A673 (cell line): ENCODE results near the gene SIRT2. TPM values are rescaled to one million over a fixed set of nuclear protein-coding genes. Genes with fewer than 3 reads are reported as not detected.

ENCODE experiments used
- BruUV-seq: library from RNA; stranded (reverse); fragments of 400-500 nt; replicated peaks from 2 replicates; lab custom pipeline; 2021; lab: Mats Ljungman, UMichigan
- CTCF ChIA-PET: fragments of 300-600 bp; sonication (Branson Sonifier 250); formaldehyde crosslinking; loops from one replicate; lab custom pipeline; 2022; ENCODE audit warnings: antibody characterized with exemption; lab: Charles Lee
- POLR2A ChIA-PET: fragments of 300-600 bp; sonication (Branson Sonifier 250); formaldehyde crosslinking; loops from one replicate; lab custom pipeline; 2022; ENCODE audit warnings: antibody characterized with exemption; ENCODE audit not compliant: low non-redundant PET; lab: Charles Lee
- DNase-seq: peaks from one replicate; pipeline ENCODE4 v3.0.0-alpha.2; 2015; ENCODE audit warnings: low spot score
- H3K27ac ChIP-seq: fragments of 200-600 bp; sonication (generic); 2 replicates; pipeline ENCODE4 v1.5.1; 2016; ENCODE audit warnings: mixed run types, low read depth, mild to moderate bottlenecking, mixed read lengths, antibody characterized with exemption, low read length; ENCODE audit not compliant: poor library complexity, severe bottlenecking
- H3K27me3 ChIP-seq: fragments of 200-600 bp; sonication (generic); replicated peaks from 2 replicates; pipeline ENCODE4 v1.6.1; 2017; ENCODE audit warnings: mixed run types, low read depth, mild to moderate bottlenecking, mixed read lengths, antibody characterized with exemption, low read length; ENCODE audit not compliant: insufficient read depth, poor library complexity
- H3K36me3 ChIP-seq: fragments of 200-600 bp; sonication (generic); 2 replicates; pipeline ENCODE4 v1.6.1; 2016; ENCODE audit warnings: mixed run types, mild to moderate bottlenecking, mixed read lengths, antibody characterized with exemption, low read length; ENCODE audit not compliant: insufficient read depth, poor library complexity, severe bottlenecking
- H3K4me1 ChIP-seq: fragments of 200-600 bp; sonication (generic); 2 replicates; pipeline ENCODE4 v1.6.1; 2017; ENCODE audit warnings: mixed run types, mild to moderate bottlenecking, mixed read lengths, antibody characterized with exemption, low read length; ENCODE audit not compliant: insufficient read depth, poor library complexity, severe bottlenecking
- H3K4me3 ChIP-seq: fragments of 200-600 bp; sonication (generic); 2 replicates; pipeline ENCODE4 v1.5.1; 2016; ENCODE audit warnings: low read depth, mixed run types, mild to moderate bottlenecking, mixed read lengths, low read length; ENCODE audit not compliant: poor library complexity, severe bottlenecking
- H3K9me3 ChIP-seq: fragments of 200-600 bp; sonication (generic); 2 replicates; pipeline ENCODE4 v1.6.1; 2016; ENCODE audit warnings: mixed run types, low read depth, mild to moderate bottlenecking, mixed read lengths, antibody characterized with exemption, low read length; ENCODE audit not compliant: poor library complexity, severe bottlenecking
- EZH2 ChIP-seq: fragments of 200-600 bp; sonication (generic); IDR thresholded peaks from 2 replicates; pipeline ENCODE4 v1.6.1; 2017; ENCODE audit warnings: borderline replicate concordance, low read depth, mild to moderate bottlenecking, mixed read lengths, antibody characterized with exemption, low read length; ENCODE audit not compliant: poor library complexity, severe bottlenecking
- intact Hi-C: fragments of 100-400 bp; cut with micrococcal nuclease; formaldehyde crosslinking; loops from one replicate; pipeline ENCODE4 v1.10.0; 2022; ENCODE audit not compliant: unreplicated experiment
- total RNA-seq: library from RNA; stranded (reverse); gene quantifications from 2 replicates; pipeline ENCODE4 v1.2.3, GENCODE V29; 2021
- TF ChIP-seq, protein P1 (sequence below): fragments of 300-800, 200-600 bp; sonication (generic); conservative IDR thresholded peaks from 2 replicates; pipeline ENCODE4 v1.5.1; 2017; ENCODE audit warnings: low read depth, mild to moderate bottlenecking, antibody characterized with exemption, low read length, moderate library complexity, mixed read lengths

SIRT2 gene
- total RNA-seq, 1 experiment from 2014 or later: 32.2 TPM

DNA sequence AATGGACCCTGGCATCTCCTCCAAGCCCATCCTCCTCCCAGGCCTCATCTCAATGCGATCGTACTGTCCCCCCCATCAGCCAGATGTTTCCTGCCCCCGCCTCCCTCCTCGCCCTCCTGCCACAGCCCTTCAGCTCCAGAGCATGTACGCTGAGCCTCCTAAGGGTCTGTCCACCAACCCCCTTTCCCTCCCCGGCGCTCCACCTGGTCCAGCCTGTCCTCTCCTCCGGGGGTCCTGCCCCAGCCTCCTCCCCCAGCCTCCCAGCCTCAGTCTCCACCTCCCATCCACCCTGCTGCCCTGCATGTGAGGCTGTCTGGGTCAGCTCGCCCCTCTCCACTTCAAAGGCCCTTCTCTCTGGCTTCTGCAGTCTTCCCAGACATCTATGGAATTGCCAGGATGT is 4.5 kb downstream of the SIRT2 start:
- intact Hi-C loops: no loop called here
- BruUV-seq: no TSS peak
- POLR2A ChIA-PET: no interaction called here
- no peaks in the 10 kb centered on the region for H3K9me3 ChIP-seq
- H3K4me3 ChIP-seq: no peak overlapping the region
- no peak overlapping the region for H3K27ac ChIP-seq
- CTCF ChIA-PET: no interaction called here
- DNase-seq: no peak
- TF ChIP-seq, protein P1, sequence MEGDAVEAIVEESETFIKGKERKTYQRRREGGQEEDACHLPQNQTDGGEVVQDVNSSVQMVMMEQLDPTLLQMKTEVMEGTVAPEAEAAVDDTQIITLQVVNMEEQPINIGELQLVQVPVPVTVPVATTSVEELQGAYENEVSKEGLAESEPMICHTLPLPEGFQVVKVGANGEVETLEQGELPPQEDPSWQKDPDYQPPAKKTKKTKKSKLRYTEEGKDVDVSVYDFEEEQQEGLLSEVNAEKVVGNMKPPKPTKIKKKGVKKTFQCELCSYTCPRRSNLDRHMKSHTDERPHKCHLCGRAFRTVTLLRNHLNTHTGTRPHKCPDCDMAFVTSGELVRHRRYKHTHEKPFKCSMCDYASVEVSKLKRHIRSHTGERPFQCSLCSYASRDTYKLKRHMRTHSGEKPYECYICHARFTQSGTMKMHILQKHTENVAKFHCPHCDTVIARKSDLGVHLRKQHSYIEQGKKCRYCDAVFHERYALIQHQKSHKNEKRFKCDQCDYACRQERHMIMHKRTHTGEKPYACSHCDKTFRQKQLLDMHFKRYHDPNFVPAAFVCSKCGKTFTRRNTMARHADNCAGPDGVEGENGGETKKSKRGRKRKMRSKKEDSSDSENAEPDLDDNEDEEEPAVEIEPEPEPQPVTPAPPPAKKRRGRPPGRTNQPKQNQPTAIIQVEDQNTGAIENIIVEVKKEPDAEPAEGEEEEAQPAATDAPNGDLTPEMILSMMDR: no peak
- TF ChIP-seq EZH2: no peak
- no peaks in the 10 kb centered on the region for H3K36me3 ChIP-seq
- H3K4me1 ChIP-seq: no peaks in the 10 kb centered on the region
- no peaks in the 10 kb centered on the region for H3K27me3 ChIP-seq

DNA sequence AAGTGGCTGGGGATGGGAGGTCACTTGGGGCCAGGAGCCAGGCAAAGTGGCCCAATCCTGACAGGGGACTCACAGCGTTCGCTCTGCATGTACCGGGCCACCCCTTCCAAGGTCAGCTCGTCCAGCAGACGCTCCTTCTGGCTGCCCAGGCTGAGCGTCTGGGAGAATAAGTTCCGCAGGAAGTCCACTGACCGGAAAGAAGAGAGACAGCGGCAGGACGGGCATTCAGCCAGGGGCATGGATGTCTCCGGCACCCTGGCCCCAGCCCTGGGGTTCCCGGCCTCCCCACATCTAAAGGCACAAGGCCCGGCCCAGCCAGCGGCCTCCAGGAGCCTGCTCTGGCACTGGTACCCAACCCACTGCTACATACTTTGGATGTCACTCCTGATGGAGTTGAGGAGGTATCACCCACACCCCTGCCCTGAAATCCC is 6.1 kb downstream of the SIRT2 start:
- no TSS peak for BruUV-seq
- CTCF ChIA-PET: interaction anchor here (0.6 kb wide), 1 partner anchor 459 kb away, joined by 8 read pairs; no protein-coding TSS in a partner anchor
- intact Hi-C loops: no loop called here

DNA sequence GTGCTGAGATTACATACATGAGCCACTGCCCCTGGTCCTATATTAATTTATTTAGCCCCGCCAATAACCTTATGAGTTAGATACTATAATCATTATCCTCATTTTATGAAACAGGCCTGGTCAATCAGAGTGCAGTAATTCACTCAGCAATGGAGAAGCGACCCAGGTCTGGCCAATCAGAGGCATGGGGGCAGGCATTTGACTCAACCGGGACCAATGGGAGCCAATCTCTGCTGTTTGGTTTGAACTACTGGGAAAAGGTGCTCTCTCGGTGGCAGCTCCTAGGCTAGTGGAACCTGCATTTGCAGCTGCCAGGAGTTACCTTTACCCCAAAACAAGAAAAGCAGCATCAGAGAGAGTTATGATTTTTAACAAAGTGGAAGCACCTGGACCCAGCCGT is 6.6 kb downstream of the SIRT2 start:
- H3K27ac ChIP-seq: no peak overlapping the region
- ChIA-PET CTCF (interaction anchor here (0.6 kb wide), 1 partner anchor 459 kb away, joined by 8 read pairs; no protein-coding TSS in a partner anchor), POLR2A (no interaction called here)
- H3K36me3 ChIP-seq: no peaks in the 10 kb centered on the region
- H3K4me3 ChIP-seq: no peak overlapping the region
- H3K4me1 ChIP-seq: no peaks in the 10 kb centered on the region
- no peak for DNase-seq
- no peaks in the 10 kb centered on the region for H3K9me3 ChIP-seq
- no TSS peak for BruUV-seq
- intact Hi-C loops: no loop called here
- TF ChIP-seq, protein P1: no peak
- TF ChIP-seq EZH2: no peak
- H3K27me3 ChIP-seq: no peaks in the 10 kb centered on the region

More for the DNA sequence above, 6.1 kb downstream of the SIRT2 start:
- Histone ChIP-seq H3K4me1 (no peaks in the 10 kb centered on the region), H3K4me3 (no peak overlapping the region), H3K27ac (no peak overlapping the region), H3K9me3 (no peaks in the 10 kb centered on the region), H3K36me3 (no peaks in the 10 kb centered on the region), H3K27me3 (no peaks in the 10 kb centered on the region)
- POLR2A ChIA-PET: no interaction called here
- no peak for TF ChIP-seq EZH2
- TF ChIP-seq, protein P1: no peak
- DNase-seq: no peak
